ENCODE results near the gene MYL12B. TPM values are rescaled to one million over a fixed set of nuclear protein-coding genes. Genes with fewer than 3 reads are reported as not detected.

Gene MYL12B
- total RNA-seq, 1 donor from 2014 or later: 155 TPM

GRCh38 chr18:3235846-3236245 lies 26.1 kb upstream of the MYL12B start:
- no peak for DNase-seq

GRCh38 chr18:3236470-3236869 lies 25.5 kb upstream of the MYL12B start:
- no peak for DNase-seq

- no peak for DNase-seq
Observed at GRCh38 chr18:3238742-3239141, 23.2 kb upstream of the MYL12B start.

DNA sequence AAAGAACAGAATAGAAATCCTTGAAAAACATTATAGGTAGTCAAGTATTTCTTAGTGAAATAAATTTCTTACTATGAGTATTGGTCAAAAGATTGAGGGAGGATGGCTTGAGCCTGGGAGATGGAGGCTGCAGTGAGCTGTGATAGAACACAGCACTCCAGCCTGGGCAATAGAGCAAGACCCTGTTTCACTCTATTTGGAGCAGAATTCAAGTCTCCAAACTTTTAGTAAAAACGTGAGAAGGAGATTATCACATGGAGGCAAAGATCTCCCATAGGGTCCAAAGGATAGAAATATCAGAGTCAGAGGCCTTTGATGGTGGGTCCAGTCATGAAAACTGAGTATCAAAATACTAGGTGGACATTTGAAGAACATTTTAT lies 16.8 kb upstream of the MYL12B start:
- DNase-seq: no peak

- DNase-seq: peak; percentile 94
Observed at GRCh38 chr18:3245853-3246634, 15.9 kb upstream of the MYL12B start.

GRCh38 chr18:3246635-3247239 lies 15.2 kb upstream of the MYL12B start:
- DNase-seq: peak; percentile 57

DNA sequence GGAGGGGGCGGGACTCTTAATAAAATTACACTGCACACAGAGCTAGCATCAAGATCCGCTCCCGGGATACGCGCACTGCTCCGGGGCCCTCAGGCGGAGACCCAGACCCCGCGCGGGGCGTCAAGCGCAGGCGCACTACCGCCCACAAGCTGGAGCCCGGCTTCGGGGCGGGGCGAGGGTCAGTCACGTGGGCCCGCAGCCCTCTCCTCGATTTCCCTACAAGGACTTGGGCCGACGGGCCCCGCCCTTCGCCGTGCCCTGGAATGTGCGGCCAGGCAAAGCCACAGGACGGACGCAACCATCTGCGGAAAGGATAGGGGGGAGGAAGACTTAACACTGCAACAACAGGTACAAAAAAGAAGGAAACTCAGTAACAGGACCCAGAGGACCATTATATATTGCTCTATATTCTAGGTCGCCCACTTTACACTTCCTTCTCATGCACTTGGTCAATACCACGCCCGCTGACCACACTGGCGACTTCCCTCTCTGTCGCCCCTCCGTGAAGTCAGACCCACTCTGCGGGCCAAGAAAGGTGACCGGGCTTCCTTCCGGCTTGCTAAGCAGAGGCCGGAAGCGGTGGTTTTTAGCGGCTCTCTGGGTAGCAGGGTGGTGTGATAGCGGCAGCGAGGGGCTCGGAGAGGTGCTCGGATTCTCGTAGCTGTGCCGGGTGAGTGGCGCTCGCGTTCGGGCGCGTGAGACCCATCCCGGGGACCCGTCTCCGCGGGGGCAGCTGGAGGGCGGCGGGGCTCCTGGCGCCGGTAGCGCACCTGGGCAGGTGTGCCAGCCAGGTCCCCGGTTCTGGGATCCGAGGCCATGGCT lies 14.5 kb upstream of the MYL12B start, which contains the start of gene MYL12A:
TSS of gene MYL12A (plus strand) at position 562 of the 822 bp plus-strand sequence. CDS start 5,447 bp downstream, outside the sequence.
- peak; percentile 99 for DNase-seq

DNA sequence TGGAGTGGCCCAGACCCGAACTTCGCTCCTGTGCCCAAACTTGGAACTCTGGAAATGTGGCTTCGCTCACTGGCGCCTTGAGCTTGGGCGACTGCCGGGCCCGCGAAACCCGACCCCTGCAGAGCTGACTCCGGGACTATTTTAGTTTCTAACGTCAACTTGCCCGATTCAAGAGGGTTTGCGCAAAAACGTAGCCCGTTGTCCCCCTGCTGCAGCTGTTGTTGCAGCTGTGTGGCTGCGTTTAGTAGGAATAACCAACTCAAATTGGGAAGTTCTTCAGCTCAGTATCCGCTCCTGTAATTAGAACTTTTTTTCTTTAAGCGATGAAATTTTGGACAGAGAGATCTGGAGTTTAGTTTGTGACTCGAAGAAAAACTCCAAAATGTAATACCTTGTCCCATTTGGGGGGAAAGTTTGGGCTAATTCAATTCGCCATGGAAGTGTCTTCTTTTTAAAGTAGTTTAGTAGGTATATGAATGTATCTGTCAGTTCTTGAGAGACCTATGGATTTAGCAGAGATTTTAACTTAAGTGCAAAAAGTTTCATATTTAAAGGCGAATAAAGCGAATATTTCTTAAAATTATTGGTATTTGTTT lies 13.8 kb upstream of the MYL12B start:
- DNase-seq: peak; percentile 91

DNA sequence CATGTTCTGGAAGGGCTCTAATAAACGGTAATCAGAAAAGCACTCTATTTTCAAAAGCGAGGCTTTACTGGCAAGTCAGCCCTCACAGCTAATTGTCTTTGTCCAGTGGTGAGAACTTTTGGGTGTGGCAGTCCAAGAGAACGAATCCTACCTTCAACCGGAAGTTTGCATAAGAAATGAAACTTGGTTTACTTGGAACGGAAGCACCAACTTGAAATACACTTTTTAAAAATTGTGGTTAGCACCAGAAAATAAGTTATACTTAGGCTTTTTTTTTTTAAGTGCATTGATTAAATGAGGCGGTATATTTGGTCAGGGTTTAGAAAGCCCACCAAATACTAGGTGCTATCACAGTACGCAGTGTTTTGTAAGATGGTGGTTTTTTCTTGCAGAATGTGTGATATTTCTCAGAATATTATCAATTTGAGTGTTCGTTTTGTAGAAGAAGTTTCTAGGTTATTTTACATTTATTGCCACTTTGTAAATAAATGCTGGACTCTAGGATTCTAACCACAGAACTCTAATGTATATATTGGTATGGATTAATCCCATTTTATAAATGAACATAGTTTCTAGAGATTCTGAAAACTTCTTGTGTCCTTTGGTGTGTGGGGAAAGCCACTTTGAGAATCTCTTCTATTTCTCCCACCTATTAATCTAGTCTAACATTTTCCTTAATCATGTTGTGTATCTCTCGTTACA lies 13.1 kb upstream of the MYL12B start:
- peak; percentile 72 for DNase-seq

- no peak for DNase-seq
Observed at GRCh38 chr18:3250237-3251107, 11.5 kb upstream of the MYL12B start.

DNA sequence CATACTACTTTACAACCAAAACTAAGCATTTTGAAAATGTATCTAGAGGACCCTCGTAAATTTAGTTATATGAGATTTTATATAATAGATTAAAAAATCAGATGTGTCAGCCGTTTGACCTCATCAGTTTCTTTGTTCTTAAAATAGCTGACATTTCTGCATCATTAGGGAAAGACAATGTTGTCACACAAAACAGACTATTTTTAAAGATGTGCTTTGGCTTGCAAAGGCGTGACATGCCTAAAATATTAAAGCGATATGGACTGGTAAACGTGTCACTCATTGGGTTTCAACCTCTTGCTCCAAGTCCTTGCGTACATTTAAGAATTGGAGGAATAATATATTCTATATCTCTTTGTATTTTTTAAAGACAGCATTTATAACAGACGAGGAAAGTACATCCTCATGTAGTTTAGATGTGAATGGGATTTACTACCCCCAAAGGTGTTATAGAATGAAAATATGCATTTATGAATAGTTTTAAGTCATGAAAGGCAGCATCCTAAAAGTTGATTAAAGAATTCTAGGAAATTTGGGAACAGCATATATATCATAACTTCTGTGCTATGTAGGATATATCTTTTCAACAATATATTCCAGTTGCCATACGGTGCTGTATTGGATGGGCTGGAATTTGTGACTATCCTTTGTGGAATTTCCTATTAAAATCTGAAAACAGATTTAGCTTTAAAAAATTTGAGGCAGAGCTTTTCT lies 10.5 kb upstream of the MYL12B start:
- no peak for DNase-seq

DNA sequence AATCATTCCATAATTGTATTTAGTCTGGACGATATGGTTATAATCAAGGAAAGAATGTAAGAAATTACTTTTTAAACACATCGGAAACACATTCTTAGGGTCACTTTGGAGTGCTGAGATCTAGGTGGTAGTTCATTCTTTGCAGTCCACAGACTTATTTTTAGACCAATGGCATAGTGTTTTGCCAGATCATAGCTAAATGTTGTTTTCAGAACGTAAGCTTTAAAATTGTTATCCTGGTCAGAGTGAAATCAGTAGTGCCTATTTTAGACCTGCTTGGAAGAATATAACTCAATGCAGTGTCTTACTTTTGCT lies 10.0 kb upstream of the MYL12B start:
- no peak for DNase-seq

GRCh38 chr18:3252843-3253242 lies 9.1 kb upstream of the MYL12B start:
- no peak for DNase-seq

- no peak for DNase-seq
Observed at GRCh38 chr18:3254725-3255124, 7.2 kb upstream of the MYL12B start.

DNA sequence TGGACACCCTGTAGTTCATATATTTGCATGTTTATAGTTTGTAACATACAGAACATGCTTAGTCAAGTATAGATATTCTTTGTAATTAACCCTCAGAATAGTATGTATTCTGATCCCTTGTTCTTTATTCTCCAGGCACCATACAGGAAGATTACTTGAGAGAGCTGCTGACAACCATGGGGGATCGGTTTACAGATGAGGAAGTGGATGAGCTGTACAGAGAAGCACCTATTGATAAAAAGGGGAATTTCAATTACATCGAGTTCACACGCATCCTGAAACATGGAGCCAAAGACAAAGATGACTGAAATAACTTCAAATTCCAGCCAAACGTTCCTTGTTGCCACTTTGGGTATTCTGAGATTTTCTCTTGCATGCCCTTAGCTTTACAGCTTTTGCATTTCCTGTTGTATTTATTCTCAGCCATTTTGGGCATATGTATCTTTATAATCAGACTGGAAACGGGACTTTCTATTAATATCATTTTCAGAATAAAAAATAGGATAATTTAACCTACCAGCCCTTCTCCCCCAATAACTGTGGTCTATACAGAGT lies 6.2 kb upstream of the MYL12B start:
- DNase-seq: no peak

GRCh38 chr18:3256693-3257626 lies 5.0 kb upstream of the MYL12B start:
- DNase-seq: peak; percentile 43

GRCh38 chr18:3257627-3258120 lies 4.3 kb upstream of the MYL12B start:
- DNase-seq: no peak

DNA sequence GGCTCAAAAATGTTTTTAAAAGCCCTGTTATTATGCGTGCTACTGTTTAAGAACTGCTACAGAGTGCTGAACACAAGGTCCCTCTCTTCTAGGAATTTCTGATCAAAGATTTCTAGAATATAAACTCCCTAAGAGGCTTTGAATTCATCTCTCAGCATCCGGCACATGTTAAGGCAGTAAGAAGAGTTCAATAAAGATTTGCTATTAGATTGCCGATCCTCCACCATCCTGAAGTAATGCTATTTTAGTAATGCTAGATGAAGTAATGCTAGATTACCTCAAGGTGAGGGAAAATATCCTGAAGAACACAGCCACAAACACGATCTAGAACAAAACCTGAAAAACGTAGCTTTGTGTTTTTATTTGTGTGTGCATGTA lies 949 bp upstream of the MYL12B start:
- DNase-seq: no peak

All from tongue (tissue), 2 donors.